NOMO-1 (cell line): ENCODE results near the gene ANKRD44.
"Not testable (repeated sequence)": the region's sequence is repeated elsewhere in the genome, so short reads cannot be mapped to it uniquely, and the experiment has no call there.

ENCODE experiments used
- DNase-seq, 2 experiments: peaks; one replicate each; lab custom pipeline; 2025; ENCODE audit not compliant: unreplicated experiment in 2 of 2; lab: John Stamatoyannopoulos, UW

Gene ANKRD44

DNA sequence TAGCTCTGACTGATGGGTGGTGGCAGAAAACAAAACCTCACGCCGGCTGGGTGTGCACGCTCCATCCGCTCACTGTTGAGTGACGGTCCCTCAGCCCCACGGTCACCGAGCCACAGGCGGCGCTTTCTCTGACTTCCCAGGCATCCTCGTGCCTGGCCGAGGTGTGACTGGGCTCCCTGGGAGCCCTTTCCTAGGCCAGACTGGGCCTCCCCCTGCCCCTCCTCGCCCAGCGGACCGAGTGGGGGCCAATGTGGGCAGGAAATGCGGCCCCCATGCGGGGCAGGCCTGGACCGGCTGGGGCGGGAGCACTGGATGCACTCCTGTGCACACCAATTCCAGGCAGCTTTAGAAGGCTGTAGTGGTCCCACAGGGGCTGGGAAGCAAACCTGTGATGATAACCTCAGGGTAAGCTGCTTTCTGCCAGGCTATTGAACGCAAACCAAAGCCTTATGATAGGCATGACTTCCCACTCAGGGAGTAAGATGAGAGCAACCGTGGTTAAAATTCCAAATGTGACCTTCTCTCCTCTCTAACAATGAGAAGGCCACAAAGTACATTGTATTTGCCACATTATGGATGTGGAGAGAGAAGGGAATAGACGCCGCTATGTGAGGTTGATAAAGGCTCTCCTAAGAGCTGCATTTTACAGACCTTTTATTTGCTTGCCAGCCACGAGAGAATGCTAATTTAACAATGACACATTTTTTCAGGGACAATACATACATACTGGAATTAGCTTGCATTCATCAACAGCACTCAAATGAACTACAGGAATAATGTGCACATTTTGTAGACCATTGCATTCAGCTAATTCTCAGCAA, 300.2 kb downstream of the ANKRD44 start:
- no peak for DNase-seq

GRCh38 chr2:197008741-197009341, 301.7 kb downstream of the ANKRD44 start:
- not testable (repeated sequence) for DNase-seq

DNA sequence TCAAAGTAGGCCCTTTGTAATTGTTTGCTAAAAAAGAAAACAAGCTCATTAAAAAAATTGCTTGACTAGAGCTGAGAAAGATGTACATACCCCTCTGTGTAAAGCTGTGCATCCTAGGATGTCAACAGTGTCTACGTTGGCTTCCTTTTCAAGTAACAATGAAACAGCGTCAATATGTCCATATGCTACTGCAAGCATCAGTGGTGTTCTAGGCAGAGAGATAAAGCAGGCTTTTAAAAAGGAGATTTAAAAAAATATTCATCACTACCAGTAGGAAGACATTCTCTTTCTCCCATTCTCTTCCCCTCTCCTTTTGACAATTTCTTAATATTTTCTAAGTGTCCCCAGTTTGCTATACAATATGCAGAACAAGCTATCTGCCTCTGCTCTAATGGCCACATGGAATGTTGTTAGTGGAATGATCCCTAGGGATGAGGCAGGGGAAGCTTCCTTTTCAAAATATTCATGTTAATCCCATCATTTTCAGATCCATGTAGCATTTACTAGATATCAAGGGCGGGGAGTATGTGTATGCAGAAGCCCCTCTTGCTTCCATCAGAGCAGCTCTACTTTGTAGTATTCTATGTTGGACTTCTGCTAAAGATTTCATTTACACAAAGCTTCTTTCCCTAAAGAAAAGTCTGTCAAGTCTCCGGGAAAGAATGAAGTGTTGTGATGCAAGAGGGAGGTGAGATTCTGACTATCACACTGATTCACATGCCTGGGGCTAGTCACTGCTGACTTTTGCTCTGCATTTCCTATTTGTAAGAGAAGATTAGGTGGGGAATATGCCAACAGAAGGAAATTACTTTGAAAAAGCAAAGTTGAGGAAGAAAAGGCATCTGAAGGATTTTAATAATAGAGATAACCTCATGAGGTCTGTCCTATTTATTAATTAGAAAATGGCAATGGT, 302.6 kb downstream of the ANKRD44 start:
- DNase-seq: no peak

GRCh38 chr2:197001921-197002320, 308.7 kb downstream of the ANKRD44 start:
- no peak for DNase-seq

GRCh38 chr2:196995757-196996314, 314.7 kb downstream of the ANKRD44 start:
- DNase-seq: no peak

GRCh38 chr2:196994764-196995163, 315.8 kb downstream of the ANKRD44 start:
- no peak for DNase-seq

DNA sequence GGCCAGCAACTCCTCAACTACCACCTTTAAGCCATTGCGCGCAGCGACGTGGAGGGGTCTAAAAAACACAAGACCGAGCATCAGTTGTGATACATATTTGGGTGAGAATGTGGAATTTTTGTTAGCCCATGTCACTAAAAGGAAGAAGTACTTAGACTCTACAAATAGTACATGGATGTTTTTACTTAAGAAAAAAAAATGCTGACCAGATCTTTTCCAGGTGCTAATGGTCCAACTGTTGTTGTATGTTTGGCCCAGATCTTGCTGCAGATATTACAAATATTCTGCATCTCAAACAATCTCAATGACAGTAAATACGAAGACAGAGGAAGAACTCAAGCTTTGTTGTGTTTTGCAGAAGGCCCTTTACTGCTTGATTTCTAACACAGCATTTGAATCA, 317.0 kb downstream of the ANKRD44 start:
- DNase-seq: no peak

GRCh38 chr2:196992466-196992865, 318.1 kb downstream of the ANKRD44 start:
- DNase-seq: no peak

GRCh38 chr2:196990788-196991461, 319.7 kb downstream of the ANKRD44 start:
- DNase-seq: no peak

GRCh38 chr2:196990092-196990491, 320.5 kb downstream of the ANKRD44 start:
- no peak for DNase-seq

DNA sequence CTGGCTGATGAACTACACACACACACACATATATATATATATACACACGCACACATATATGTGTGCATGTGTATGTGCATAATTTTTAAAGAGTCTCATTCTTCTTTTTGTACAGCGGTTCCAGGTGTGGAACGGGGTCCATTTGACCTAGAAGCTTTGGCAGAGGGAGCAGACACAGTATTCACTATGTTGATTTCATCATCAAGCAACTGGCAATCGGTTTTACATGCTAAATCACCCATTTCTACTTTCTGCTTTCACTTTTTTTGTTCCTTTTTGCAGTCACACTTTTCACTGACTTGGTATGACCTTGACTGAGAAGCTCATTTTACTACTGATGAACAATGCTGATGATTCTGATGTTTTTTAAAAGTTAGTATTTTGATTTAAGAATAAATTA, 321.1 kb downstream of the ANKRD44 start:
- peak; percentile 36 to 62 for DNase-seq

GRCh38 chr2:196988639-196989038, 321.9 kb downstream of the ANKRD44 start:
- peak in 1 of 2 experiments; percentile 18 for DNase-seq

- DNase-seq: peak; percentile 13 to 81
These were observed 322.8 kb downstream of the ANKRD44 start for GRCh38 chr2:196987649-196988364.

- DNase-seq: no peak
These were observed 323.3 kb downstream of the ANKRD44 start for GRCh38 chr2:196987298-196987648.

DNA sequence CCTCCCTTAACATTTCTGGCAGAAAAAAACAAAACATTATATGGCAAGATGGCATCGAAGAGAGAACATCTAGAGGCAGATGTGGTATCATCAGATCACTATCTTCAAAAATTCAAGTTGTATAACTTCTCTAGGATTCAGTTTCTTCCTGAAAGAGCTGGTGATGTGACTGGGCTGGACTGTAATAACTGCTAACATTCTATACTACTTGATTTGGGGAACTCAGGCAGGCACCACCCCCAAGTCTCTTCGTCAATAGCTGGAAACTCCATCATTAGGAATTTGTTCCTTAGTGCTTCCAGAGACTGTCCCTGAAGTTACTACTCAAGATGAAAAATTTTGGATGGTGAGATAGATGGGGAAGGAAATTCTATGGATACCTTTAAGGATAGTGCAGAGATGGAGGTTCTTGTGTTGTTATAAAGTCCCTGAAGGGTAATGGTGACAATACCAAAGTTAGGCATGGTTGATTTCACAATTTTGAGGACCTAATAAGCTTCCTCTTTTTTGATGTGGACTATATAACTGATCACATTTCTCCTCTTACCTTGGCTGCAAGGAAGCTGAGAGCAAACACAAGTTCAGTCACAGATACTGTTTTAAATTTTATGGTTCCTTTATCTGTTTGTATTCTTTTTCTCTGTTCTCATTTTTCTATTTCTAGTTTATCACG, 324.9 kb downstream of the ANKRD44 start:
- DNase-seq: peak; percentile 68 to 95

- no peak for DNase-seq
These were observed 325.7 kb downstream of the ANKRD44 start for GRCh38 chr2:196984903-196985302.

GRCh38 chr2:196983934-196984333, 326.6 kb downstream of the ANKRD44 start:
- DNase-seq: peak; percentile 84 to 95

DNA sequence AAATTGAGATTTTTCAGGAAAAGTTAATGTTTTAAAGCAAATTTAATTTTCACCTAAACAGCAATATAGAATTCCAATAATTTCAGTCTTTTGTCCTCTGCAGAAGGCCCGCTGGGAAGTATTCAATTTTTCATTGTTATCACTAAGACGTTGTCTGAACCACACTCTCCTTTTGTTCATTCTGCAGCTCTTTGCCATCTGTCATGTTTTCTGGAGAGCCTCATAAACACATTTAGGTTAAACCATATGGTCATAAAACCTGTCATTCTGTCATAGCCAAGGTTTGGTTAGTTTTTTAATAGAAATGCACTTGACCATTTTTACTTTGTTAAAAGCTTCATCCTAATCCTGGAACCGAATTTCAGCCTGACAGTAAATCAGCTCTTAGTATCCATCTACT, 330.1 kb downstream of the ANKRD44 start:
- DNase-seq: no peak

GRCh38 chr2:196980001-196980400, 330.6 kb downstream of the ANKRD44 start:
- DNase-seq: no peak
